Measurements from ENCODE around the gene FBXW8.

Gene FBXW8

GRCh38 chr12:116922194-116922897 is 11.6 kb downstream of the FBXW8 start:
- H4K91ac ChIP-seq (ENCODE audit: low read depth, low read length, poor library complexity): no peak overlapping the region
- no peak overlapping the region for H4K8ac ChIP-seq (ENCODE audit: low read depth, low read length)
- no peak overlapping the region for H3K14ac ChIP-seq (ENCODE audit: low read length)
- H3K79me1 ChIP-seq (ENCODE audit: low read depth, low read length): peaks cover 2% of the 10 kb centered on the region
- no peak overlapping the region for H3K4ac ChIP-seq (ENCODE audit: low read length)
- H3K9me3 ChIP-seq (replicated peaks in 1 of 2; ENCODE audit: control insufficient read depth in 2 of 2, insufficient read depth in 1 of 2, low read depth in 1 of 2, low read length in 2 of 2): no peaks in the 10 kb centered on the region
- no CpG with 5 or more reads among the region's 2 CpGs for WGBS, 2 donors (ENCODE audit: extremely low coverage in 2 of 2, insufficient read length in 2 of 2, insufficient replicate concordance in 1 of 2)
- H2AFZ ChIP-seq (ENCODE audit: low read length): no peak overlapping the region
- H3K27me3 ChIP-seq (ENCODE audit: control insufficient read depth in 3 of 3, insufficient read depth in 3 of 3, low read depth in 1 of 3, low read length in 3 of 3): no peaks in the 10 kb centered on the region
- peaks cover 6 to 40% of the 10 kb centered on the region in 2 donors for H3K36me3 ChIP-seq (replicated peaks in 1 of 2; ENCODE audit: control insufficient read depth in 2 of 2, insufficient read depth in 2 of 2, low read length in 2 of 2)
- H3K9ac ChIP-seq (ENCODE audit: low read depth, low read length, poor library complexity): no peak overlapping the region
- no peak overlapping the region for H3K18ac ChIP-seq (ENCODE audit: low read length)
- no peak overlapping the region for H3K4me3 ChIP-seq (ENCODE audit: low read length in 2 of 2)
- H2BK15ac ChIP-seq (ENCODE audit: low read length): no peak overlapping the region
- H2BK5ac ChIP-seq (ENCODE audit: low read length): no peak overlapping the region
- H3K23ac ChIP-seq (ENCODE audit: low read depth, low read length, poor library complexity): no peak overlapping the region
- H3K27ac ChIP-seq (replicated peaks; ENCODE audit: low read length): no peak overlapping the region
- peaks cover 0 to 6% of the 10 kb centered on the region in 2 donors for H3K4me1 ChIP-seq (ENCODE audit: control insufficient read depth in 2 of 2, insufficient read depth in 1 of 2, low read depth in 1 of 2, low read length in 2 of 2)
- no peak for DNase-seq (ENCODE audit: low spot score)
- H3K4me2 ChIP-seq (ENCODE audit: insufficient read depth, low read length, poor library complexity, severe bottlenecking): no peak overlapping the region
- H2BK120ac ChIP-seq (ENCODE audit: low read depth, low read length): no peak overlapping the region
- H2AK5ac ChIP-seq (ENCODE audit: low read depth, low read length): no peak overlapping the region
- H2BK12ac ChIP-seq (ENCODE audit: low read length): no peak overlapping the region

GRCh38 chr12:116924558-116925453 is 14.1 kb downstream of the FBXW8 start:
- H3K4me2 ChIP-seq (ENCODE audit: insufficient read depth, low read length, poor library complexity, severe bottlenecking): no peak overlapping the region
- H2AFZ ChIP-seq (ENCODE audit: low read length): no peak overlapping the region
- no peak overlapping the region for H2BK5ac ChIP-seq (ENCODE audit: low read length)
- H3K27me3 ChIP-seq (ENCODE audit: control insufficient read depth in 3 of 3, insufficient read depth in 3 of 3, low read depth in 1 of 3, low read length in 3 of 3): no peaks in the 10 kb centered on the region
- no CpG with 5 or more reads among the region's 5 CpGs for WGBS, 2 donors (ENCODE audit: extremely low coverage in 2 of 2, insufficient read length in 2 of 2, insufficient replicate concordance in 1 of 2)
- H3K9me3 ChIP-seq (replicated peaks in 1 of 2; ENCODE audit: control insufficient read depth in 2 of 2, insufficient read depth in 1 of 2, low read depth in 1 of 2, low read length in 2 of 2): no peaks in the 10 kb centered on the region
- no peak overlapping the region for H2BK12ac ChIP-seq (ENCODE audit: low read length)
- no peak overlapping the region for H3K27ac ChIP-seq (replicated peaks; ENCODE audit: low read length)
- H3K23ac ChIP-seq (ENCODE audit: low read depth, low read length, poor library complexity): no peak overlapping the region
- H3K4ac ChIP-seq (ENCODE audit: low read length): no peak overlapping the region
- peaks cover 9 to 54% of the 10 kb centered on the region in 2 donors for H3K36me3 ChIP-seq (replicated peaks in 1 of 2; ENCODE audit: control insufficient read depth in 2 of 2, insufficient read depth in 2 of 2, low read length in 2 of 2)
- no peak overlapping the region for H3K4me3 ChIP-seq (ENCODE audit: low read length in 2 of 2)
- H2AK5ac ChIP-seq (ENCODE audit: low read depth, low read length): no peak overlapping the region
- no peak overlapping the region for H3K18ac ChIP-seq (ENCODE audit: low read length)
- H4K8ac ChIP-seq (ENCODE audit: low read depth, low read length): no peak overlapping the region
- no peak overlapping the region for H2BK120ac ChIP-seq (ENCODE audit: low read depth, low read length)
- no peak overlapping the region for H3K9ac ChIP-seq (ENCODE audit: low read depth, low read length, poor library complexity)
- peaks cover 0 to 6% of the 10 kb centered on the region in 2 donors for H3K4me1 ChIP-seq (ENCODE audit: control insufficient read depth in 2 of 2, insufficient read depth in 1 of 2, low read depth in 1 of 2, low read length in 2 of 2)
- H3K79me1 ChIP-seq (ENCODE audit: low read depth, low read length): no peaks in the 10 kb centered on the region
- no peak overlapping the region for H3K14ac ChIP-seq (ENCODE audit: low read length)
- no peak overlapping the region for H4K91ac ChIP-seq (ENCODE audit: low read depth, low read length, poor library complexity)
- no peak overlapping the region for H2BK15ac ChIP-seq (ENCODE audit: low read length)
- DNase-seq (ENCODE audit: low spot score): no peak

DNA sequence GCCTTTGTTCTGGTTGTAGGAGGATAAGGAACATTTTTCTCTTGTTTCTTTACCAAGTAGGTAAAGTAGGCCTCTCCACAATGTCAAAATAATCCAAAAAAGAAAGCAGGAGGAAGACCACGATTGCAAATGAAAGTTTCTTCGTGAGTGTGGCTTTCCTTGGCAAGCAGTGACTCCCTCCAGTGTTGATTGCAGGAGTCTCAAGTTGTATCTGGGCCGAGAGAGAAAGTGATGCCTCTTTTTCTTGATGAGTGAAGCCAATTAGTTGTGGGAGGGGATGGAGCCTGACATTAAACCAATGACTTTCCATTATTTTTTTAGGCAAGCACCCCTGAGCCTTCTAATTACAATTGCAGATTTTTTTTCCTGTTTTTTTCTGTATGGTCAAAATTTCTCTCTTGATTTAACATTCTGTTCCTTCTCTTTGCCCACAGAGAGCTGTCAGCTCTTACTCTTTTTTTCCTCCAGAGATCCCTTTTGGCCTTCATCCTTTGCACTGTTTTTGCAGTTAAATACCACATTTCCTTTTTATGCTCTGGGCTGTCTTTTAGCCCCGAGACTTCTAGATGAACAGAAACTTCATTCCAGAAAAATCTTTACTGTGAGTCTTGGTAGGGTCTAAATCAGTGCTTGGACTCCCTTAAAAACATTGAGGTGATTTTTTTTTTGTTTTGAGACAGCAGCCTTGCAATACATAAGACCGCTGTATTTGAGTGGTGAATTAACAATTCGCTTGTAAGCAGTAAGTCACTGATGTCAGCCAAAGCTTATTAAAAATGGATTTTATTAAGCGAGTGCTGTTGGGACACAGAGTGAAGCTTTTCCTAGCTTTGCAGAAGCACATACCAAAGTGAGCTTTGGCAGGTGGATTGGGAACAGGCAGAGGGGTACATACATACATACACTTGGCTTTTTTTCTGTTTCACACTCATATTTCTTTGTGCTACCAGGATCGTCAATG is 15.8 kb downstream of the FBXW8 start:
- H2AK5ac ChIP-seq (ENCODE audit: low read depth, low read length): no peak overlapping the region
- peaks cover 0 to 6% of the 10 kb centered on the region in 2 donors for H3K4me1 ChIP-seq (ENCODE audit: control insufficient read depth in 2 of 2, insufficient read depth in 1 of 2, low read depth in 1 of 2, low read length in 2 of 2)
- H4K91ac ChIP-seq (ENCODE audit: low read depth, low read length, poor library complexity): no peak overlapping the region
- no peak overlapping the region for H3K23ac ChIP-seq (ENCODE audit: low read depth, low read length, poor library complexity)
- H2BK120ac ChIP-seq (ENCODE audit: low read depth, low read length): no peak overlapping the region
- no CpG with 5 or more reads among the region's 8 CpGs for WGBS, 2 donors (ENCODE audit: extremely low coverage in 2 of 2, insufficient read length in 2 of 2, insufficient replicate concordance in 1 of 2)
- no peak overlapping the region for H3K4ac ChIP-seq (ENCODE audit: low read length)
- H2BK15ac ChIP-seq (ENCODE audit: low read length): no peak overlapping the region
- no peak overlapping the region for H3K14ac ChIP-seq (ENCODE audit: low read length)
- H2BK12ac ChIP-seq (ENCODE audit: low read length): no peak overlapping the region
- H3K18ac ChIP-seq (ENCODE audit: low read length): no peak overlapping the region
- H3K9me3 ChIP-seq (replicated peaks in 1 of 2; ENCODE audit: control insufficient read depth in 2 of 2, insufficient read depth in 1 of 2, low read depth in 1 of 2, low read length in 2 of 2): no peaks in the 10 kb centered on the region
- H3K4me2 ChIP-seq (ENCODE audit: insufficient read depth, low read length, poor library complexity, severe bottlenecking): no peak overlapping the region
- no peaks in the 10 kb centered on the region for H3K79me1 ChIP-seq (ENCODE audit: low read depth, low read length)
- H4K8ac ChIP-seq (ENCODE audit: low read depth, low read length): no peak overlapping the region
- no peak overlapping the region for H2BK5ac ChIP-seq (ENCODE audit: low read length)
- H3K27ac ChIP-seq (replicated peaks; ENCODE audit: low read length): no peak overlapping the region
- H3K4me3 ChIP-seq (ENCODE audit: low read length in 2 of 2): no peak overlapping the region
- DNase-seq (ENCODE audit: low spot score): no peak
- H3K36me3 ChIP-seq (replicated peaks in 1 of 2; ENCODE audit: control insufficient read depth in 2 of 2, insufficient read depth in 2 of 2, low read length in 2 of 2): peaks cover 9 to 64% of the 10 kb centered on the region in 2 donors
- H3K9ac ChIP-seq (ENCODE audit: low read depth, low read length, poor library complexity): no peak overlapping the region
- H2AFZ ChIP-seq (ENCODE audit: low read length): no peak overlapping the region
- no peaks in the 10 kb centered on the region for H3K27me3 ChIP-seq (ENCODE audit: control insufficient read depth in 3 of 3, insufficient read depth in 3 of 3, low read depth in 1 of 3, low read length in 3 of 3)

All from neuronal stem cell (in vitro differentiated cells).